SK-MEL-5 (cell line): ENCODE results near the gene SLC44A5. TPM values are rescaled to one million over a fixed set of nuclear protein-coding genes. Genes with fewer than 3 reads are reported as not detected.
"Not testable (repeated sequence)": the region's sequence is repeated elsewhere in the genome, so short reads cannot be mapped to it uniquely, and the experiment has no call there.

ENCODE experiments used
- DNase-seq: peaks from one replicate; pipeline ENCODE4 v3.0.0-alpha.2; 2016; ENCODE audit warnings: low read depth, low spot score
- in situ Hi-C: cut with HindIII; loops from 2 replicates; pipeline ENCODE4 v1.10.0; 2016; ENCODE audit warnings: low sequenced_read_pairs, high pct_unique_total_duplicates, low pct_unique_long_range_greater_than_20kb
- total RNA-seq: library from RNA; depleted of rRNA; stranded (reverse); fragments of >200 nt; shearing (Covaris generic); gene quantifications from 2 replicates; pipeline ENCODE4 v1.2.3, GENCODE V29; 2014

SLC44A5 gene
- total RNA-seq, 1 experiment from 2014 or later: 0.03 TPM

GRCh38 chr1:75275631-75276030 lies 335.3 kb downstream of the SLC44A5 start:
- no peak for DNase-seq
- in situ Hi-C loops: no loop called here

- in situ Hi-C loops: no loop called here
- no peak for DNase-seq
Measured at GRCh38 chr1:75274920-75275506, 335.9 kb downstream of the SLC44A5 start.

- DNase-seq: no peak
- in situ Hi-C loops: no loop called here
Measured at GRCh38 chr1:75273110-75273509, 337.8 kb downstream of the SLC44A5 start.

GRCh38 chr1:75265792-75266191 lies 345.1 kb downstream of the SLC44A5 start:
- peak; percentile 61 for DNase-seq
- in situ Hi-C loops: no loop called here

GRCh38 chr1:75264112-75264511 lies 346.8 kb downstream of the SLC44A5 start:
- in situ Hi-C loops: no loop called here
- no peak for DNase-seq

- in situ Hi-C loops, DNase-seq: not testable (repeated sequence)
Measured at GRCh38 chr1:75263616-75264015, 347.3 kb downstream of the SLC44A5 start.

- in situ Hi-C loops, DNase-seq: not testable (repeated sequence)
Measured at GRCh38 chr1:75261946-75262345, 349.0 kb downstream of the SLC44A5 start.

GRCh38 chr1:75258351-75258750 lies 352.6 kb downstream of the SLC44A5 start:
- in situ Hi-C loops: no loop called here

GRCh38 chr1:75257424-75257823 lies 353.5 kb downstream of the SLC44A5 start:
- in situ Hi-C loops: no loop called here
- DNase-seq: no peak

More at GRCh38 chr1:75258351-75258750, 352.6 kb downstream of the SLC44A5 start:
- DNase-seq: no peak

GRCh38 chr1:75250114-75250513 lies 360.8 kb downstream of the SLC44A5 start:
- DNase-seq, in situ Hi-C loops: not testable (repeated sequence)

- no peak for DNase-seq
- in situ Hi-C loops: no loop called here
Measured at GRCh38 chr1:75245239-75245638, 365.7 kb downstream of the SLC44A5 start.

- in situ Hi-C loops: no loop called here
- no peak for DNase-seq
Measured at GRCh38 chr1:75243124-75243523, 367.8 kb downstream of the SLC44A5 start.

- in situ Hi-C loops: no loop called here
- DNase-seq: no peak
Measured at GRCh38 chr1:75237316-75237715, 373.6 kb downstream of the SLC44A5 start.

- DNase-seq: no peak
- in situ Hi-C loops: no loop called here
Measured at GRCh38 chr1:75234562-75234961, 376.4 kb downstream of the SLC44A5 start.

GRCh38 chr1:75233302-75233929 lies 377.5 kb downstream of the SLC44A5 start:
- in situ Hi-C loops: no loop called here
- DNase-seq: peak; percentile 55

- in situ Hi-C loops: no loop called here
- no peak for DNase-seq
Measured at GRCh38 chr1:75220072-75220471, 390.8 kb downstream of the SLC44A5 start.

GRCh38 chr1:75214017-75214416 lies 396.9 kb downstream of the SLC44A5 start:
- in situ Hi-C loops: no loop called here
- DNase-seq: no peak

GRCh38 chr1:75211648-75212047 lies 399.3 kb downstream of the SLC44A5 start:
- in situ Hi-C loops: no loop called here
- DNase-seq: no peak

- DNase-seq: no peak
- in situ Hi-C loops: no loop called here
Measured at GRCh38 chr1:75208862-75209261, 402.1 kb downstream of the SLC44A5 start.
